GM19193 (cell line): Measurements from ENCODE around the gene SFT2D3.

Source experiments
- POLR2A ChIP-seq: IDR thresholded peaks from 4 replicates; pipeline ENCODE4 v1.6.1; 2011; ENCODE audit not compliant: insufficient read depth, insufficient read length; ENCODE audit errors: extremely low read depth

Gene SFT2D3

DNA sequence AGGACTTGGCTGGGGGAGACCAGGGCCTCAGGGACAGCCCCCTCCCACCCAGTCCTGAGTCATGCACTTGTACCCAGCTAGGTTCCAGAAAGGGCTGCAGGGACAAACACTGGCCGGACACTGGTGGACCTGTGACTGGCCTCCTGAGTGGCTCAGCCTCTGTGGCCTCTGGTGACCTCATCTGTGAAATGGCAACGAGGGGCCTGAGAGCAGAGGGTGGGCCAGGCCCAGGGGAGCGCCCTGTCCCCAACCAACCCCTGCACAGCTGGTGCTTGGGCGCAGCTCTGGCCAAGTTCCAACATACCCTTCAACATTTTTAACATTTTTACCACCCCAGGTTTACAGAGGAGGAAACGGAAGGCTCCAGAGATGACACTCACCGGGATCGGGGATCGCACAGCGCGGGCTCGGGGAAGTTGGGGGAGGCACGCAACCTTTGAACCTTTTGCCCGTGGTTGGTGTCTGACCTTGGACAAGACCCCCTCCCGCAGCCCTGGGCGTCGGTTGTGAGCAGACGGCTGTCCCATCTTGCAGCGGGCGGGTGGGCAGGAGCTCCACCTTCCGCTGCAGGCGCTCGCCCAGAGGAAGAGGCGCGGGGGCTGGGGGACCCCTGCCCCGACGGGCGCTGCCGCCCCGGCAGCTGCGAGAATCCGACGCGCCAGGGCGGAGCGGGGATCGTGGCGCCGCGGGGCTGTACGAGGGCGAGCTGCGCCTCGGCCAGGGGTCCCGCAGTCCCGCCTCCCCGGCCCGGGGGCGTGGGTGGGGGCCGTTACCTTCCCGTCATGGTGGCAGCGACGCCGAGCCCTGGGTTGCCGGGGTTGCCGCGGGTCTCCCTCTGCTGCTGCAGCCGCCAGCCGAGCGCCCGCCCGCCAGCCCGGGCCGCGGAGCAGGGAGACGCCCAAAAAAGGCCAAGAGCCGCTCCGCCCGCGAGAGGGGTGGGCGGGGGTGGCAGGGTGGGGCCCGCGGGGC, 26.8 kb upstream of the SFT2D3 start:
- TF ChIP-seq POLR2A = no peak

DNA sequence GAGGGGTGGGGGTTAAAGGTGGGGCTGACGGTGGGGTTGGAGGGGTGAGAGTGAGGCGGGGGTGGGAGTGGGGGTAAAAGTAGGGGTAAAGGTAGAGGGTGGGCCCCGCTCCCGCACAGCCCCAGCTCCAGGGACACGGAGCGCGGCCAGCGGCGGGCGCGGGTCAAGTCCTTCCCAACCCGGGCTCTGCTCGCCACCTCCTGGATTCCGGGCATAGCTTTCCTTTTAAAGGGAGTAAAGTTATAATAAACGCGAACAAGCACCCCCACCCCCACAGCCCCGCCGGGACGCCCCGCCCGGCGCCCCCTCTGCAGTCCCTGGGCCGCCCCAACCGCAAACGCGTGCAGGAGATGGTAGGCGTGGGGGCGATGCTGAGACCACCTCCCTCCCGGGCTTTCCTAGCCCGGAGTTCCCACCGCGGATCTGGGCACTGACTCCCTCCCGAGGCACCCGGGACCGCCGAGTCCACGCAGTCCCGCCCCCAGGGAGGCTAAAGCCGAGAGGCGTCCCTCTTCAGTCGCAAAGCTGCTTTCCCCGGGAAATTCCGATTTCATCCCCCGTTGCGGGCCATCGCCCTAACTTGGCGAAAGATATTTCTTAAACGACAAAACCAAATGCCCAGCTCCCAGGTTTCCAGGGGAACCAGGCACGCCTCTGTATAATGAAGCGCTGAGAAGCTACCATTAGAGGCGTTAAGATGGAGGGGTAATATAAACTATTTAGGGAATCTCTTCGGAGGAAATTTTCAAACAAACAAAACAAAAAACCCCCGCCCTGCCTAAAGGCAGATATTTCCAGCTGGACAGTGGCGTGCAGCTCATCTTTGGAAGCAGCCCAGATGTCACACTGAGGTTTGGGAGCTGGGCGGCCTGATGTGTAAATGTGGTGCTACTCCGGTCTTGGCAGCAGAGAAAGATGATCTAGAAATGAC, 25.7 kb upstream of the SFT2D3 start, which contains the start of gene LIMS2:
Gene LIMS2 (minus strand): TSS at position 200 of the 931 bp plus-strand sequence. CDS start 506 bp downstream, outside the sequence.
- TF ChIP-seq POLR2A = no peak

DNA sequence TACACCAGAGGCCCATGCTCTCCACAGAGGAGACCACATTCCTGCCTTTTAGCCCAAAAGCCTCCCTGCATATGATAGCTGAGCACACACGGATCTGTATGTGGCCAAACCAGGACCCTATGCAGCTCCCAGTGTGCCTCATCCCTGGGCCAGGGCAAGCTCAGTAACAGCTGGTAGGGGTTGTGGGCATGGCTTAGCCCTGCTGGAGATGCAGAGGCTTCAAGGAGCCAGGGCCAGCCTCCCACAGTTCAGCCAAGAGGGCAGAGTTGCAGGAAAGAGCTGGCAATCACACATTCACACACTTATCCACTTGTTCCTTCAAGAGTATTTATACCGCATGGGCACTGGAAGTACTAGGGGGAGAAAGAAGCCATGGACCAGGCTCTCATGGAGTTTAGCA, 24.4 kb upstream of the SFT2D3 start:
- TF ChIP-seq POLR2A = no peak

DNA sequence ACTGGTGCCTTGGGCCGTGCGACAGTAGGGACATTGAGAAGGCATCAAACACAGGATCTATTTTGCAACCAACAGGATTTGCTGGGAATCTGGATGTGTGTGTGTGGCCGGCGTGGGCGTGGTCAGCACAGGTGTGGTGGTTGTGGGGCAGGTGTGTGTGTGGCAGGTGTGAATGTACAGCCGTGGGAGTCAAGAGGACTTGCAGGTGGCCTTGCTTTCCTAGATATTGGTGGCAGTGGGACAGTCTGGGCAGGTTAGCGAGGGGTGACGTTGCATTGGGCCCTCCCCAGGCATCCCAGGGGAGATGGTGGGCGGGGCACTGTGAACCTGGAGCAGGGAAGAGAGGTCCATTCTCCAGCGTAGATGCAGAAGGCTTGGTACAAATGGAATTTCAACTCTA, 22.8 kb upstream of the SFT2D3 start:
- no peak for TF ChIP-seq POLR2A

DNA sequence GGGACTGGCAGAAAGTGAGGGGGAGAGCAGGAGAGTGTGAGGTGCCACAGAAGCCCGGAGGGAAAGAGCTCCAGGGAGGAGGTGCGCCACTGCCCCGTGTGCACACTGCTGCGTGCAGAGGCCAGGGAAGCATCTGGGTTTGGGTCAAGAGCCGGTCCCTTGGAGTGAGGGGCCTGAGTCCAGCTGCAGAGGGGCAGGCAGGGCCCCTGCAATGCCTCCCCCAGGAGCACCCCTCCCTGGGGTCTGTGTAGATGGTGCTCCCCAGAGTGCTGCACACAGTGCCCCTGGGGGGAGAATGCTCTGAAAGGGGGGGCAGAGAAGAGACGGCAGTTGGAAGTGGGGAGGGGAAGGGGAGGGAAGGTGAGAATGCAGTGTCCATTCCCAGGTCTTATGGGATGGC, 22.3 kb upstream of the SFT2D3 start:
- no peak for TF ChIP-seq POLR2A

DNA sequence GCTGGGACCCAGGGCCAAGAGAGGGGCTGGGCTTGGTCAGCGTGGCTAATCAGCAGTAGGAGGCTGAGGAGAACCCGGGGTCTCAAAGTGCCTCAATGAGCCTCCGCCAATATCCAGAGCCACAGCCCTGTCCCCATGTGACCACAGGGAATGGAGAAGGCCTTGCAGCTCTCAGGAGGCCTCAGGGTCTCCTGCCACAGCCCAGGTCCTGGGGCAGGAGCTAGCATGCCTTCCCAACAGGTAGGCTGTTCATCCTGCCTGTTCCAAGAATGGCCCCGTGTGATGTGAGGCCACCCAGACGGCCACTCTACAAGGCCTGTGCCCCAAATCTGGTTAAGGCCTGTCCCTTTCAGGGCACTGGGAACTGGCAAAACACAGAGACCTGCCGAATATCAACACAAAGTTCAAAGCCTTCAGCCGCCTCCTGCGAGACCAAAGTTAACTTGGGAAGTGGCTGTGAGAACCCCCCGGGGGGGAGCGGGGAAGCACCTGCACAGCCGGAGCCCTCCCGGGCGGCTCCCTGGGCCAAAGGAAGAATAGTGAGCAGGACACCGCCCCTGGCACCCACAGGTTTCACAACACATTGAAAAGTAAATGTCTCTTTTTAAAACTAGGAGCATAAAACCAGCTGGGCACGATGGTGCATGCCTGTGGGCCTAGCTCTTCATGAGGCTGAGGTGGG, 21.5 kb upstream of the SFT2D3 start:
- TF ChIP-seq POLR2A = no peak

GRCh38 chr2:127680706-127681287, 20.5 kb upstream of the SFT2D3 start:
- TF ChIP-seq POLR2A = no peak

GRCh38 chr2:127681288-127681804, 20.0 kb upstream of the SFT2D3 start:
- no peak for TF ChIP-seq POLR2A

DNA sequence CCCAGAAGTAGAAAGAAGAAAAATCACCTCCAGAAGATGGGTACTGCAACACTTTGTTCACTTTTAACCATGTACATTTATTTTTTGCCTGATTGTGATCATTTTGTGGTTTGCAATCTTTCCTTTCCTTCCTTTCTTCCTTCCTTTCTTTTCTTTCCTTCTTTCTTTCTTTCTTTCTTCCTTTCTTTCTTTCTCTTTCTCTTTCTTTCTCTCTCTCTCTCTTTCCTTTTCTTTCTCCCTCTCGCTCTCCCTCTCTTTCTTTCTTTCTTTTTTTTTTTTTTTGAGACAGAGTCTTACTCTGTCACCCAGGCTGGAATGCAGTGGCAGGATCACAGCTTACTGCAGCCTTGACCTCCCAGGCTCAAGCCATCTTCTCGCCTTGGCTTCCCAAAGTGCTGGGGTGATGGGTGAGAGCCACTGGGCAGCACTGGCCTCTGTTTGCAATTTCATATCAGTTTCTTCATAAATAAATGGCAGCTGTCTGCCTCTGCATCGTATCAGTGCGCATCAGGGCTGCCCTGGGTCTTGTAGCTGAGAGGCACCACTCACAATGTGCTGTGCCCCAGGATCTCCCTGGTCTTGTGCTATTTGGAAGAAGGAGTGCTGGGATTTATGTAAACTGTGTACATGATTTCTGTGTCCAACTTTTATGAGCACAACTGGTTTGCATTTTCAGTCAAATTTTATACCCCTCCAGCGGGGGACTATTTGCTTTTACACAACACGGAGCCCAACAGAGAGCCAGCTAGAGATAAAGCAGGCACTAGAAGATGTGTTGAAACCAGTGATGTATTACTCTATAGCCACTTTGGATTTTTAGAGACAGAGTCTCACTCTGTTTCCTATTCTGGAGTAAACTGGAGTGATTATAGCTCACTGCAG, 19.1 kb upstream of the SFT2D3 start:
- TF ChIP-seq POLR2A = no peak

DNA sequence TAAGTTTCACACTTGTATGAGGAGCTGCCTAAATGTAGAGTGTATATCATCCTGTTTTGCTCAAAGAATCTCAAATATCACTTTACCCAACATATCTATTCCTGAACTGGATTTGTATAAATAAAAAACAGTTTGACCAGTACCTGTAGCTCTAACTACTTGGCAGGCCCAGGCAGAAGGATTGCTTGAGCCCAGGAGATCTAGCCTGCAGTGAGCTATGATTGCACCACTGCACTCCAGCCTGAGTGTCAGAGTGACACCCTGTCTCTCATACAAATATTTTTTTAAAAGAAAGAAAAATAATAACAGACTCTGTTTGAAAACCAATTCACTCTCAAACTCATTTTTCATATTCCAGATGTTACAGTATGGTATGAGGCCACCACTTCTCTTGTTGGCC, 18.2 kb upstream of the SFT2D3 start:
- no peak for TF ChIP-seq POLR2A

- no peak for TF ChIP-seq POLR2A
These were observed 17.5 kb upstream of the SFT2D3 start for GRCh38 chr2:127683757-127684156.

- no peak for TF ChIP-seq POLR2A
These were observed 15.8 kb upstream of the SFT2D3 start for GRCh38 chr2:127685410-127686080.

GRCh38 chr2:127688405-127688804, 12.9 kb upstream of the SFT2D3 start:
- no peak for TF ChIP-seq POLR2A

DNA sequence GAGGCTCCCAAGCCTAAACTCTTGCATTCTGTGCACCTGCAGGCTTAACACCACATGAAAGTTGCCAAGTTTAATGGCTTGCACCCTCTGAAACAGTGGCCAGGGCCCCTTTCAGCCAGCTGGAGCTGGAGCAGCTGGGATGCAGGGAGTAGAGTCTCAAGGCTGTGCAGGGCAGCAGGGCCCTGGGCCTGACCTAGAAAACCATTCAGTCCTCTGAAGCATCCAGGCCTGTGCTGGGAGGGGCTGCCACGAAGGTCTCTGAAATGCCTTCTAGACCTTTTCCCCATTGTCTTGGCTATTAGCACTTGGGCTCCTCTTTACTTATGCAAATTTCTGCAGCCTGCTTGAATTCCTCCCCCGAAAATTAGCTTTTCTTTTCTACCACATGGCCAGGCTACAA, 10.6 kb upstream of the SFT2D3 start:
- no peak for TF ChIP-seq POLR2A
